ENCODE data around the gene ETS2.

ETS2 gene

GRCh38 chr21:38803075-38803660 is 2.6 kb upstream of the ETS2 start:
- no peak for DNase-seq (ENCODE audit: low read depth)
- TF ChIP-seq, protein P1, sequence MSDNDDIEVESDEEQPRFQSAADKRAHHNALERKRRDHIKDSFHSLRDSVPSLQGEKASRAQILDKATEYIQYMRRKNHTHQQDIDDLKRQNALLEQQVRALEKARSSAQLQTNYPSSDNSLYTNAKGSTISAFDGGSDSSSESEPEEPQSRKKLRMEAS (IDR thresholded peaks at IDR 0.05; ENCODE audit: low read depth, low read length) = no peak
- TF ChIP-seq, protein P2, sequence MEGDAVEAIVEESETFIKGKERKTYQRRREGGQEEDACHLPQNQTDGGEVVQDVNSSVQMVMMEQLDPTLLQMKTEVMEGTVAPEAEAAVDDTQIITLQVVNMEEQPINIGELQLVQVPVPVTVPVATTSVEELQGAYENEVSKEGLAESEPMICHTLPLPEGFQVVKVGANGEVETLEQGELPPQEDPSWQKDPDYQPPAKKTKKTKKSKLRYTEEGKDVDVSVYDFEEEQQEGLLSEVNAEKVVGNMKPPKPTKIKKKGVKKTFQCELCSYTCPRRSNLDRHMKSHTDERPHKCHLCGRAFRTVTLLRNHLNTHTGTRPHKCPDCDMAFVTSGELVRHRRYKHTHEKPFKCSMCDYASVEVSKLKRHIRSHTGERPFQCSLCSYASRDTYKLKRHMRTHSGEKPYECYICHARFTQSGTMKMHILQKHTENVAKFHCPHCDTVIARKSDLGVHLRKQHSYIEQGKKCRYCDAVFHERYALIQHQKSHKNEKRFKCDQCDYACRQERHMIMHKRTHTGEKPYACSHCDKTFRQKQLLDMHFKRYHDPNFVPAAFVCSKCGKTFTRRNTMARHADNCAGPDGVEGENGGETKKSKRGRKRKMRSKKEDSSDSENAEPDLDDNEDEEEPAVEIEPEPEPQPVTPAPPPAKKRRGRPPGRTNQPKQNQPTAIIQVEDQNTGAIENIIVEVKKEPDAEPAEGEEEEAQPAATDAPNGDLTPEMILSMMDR (IDR thresholded peaks at IDR 0.05; ENCODE audit: low read depth, low read length) = no peak
- no peak for TF ChIP-seq MYC (IDR thresholded peaks at IDR 0.05; ENCODE audit: low read depth, low read length)
- no peak overlapping the region for H3K4me3 ChIP-seq (ENCODE audit: low read depth, low read length)

DNA sequence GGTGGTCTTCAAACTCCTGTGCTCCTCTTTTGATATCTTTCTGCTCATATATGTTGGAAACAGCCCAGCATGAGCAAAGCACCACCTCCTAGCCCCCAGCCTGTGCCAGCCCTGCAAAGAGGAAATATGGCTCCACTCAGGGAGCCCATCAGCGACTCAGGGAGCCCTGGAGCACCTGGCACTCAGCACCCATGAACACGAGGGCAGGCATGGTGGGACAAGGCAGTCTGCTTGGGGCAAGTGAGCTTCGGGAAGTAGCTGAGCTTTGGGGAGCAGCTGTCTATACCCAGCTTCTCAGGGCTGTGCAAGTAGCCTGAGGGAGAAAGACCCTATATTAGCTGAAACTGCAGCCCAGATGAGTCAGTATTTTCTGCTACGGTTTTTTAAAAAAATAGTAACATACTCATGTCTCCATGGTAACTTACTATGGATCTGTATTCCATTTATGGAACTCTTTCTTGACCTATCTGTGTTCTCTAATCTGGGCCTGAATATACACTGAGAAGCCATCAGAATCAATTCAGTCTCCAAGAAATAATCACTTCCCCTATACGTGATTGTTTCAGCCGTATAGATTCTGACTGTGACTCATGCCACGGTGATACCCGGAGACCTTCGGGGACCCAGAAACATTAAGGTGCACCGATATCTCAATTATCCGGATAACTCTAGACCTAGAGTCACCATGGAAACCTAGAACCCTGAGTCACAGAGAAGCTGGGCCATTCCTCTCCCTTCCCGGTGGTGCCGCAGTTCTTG is 1.5 kb upstream of the ETS2 start:
- no peak overlapping the region for H3K4me3 ChIP-seq (ENCODE audit: low read depth, low read length)
- TF ChIP-seq POLR2A (IDR thresholded peaks at IDR 0.05; ENCODE audit: extremely low read depth, insufficient read length) (no peak), MYC (IDR thresholded peaks at IDR 0.05; ENCODE audit: low read depth, low read length) (no peak)
- TF ChIP-seq, protein P2 (IDR thresholded peaks at IDR 0.05; ENCODE audit: low read depth, low read length) = no peak
- TF ChIP-seq, protein P1 (IDR thresholded peaks at IDR 0.05; ENCODE audit: low read depth, low read length) = no peak
- DNase-seq (ENCODE audit: low read depth) = no peak

DNA sequence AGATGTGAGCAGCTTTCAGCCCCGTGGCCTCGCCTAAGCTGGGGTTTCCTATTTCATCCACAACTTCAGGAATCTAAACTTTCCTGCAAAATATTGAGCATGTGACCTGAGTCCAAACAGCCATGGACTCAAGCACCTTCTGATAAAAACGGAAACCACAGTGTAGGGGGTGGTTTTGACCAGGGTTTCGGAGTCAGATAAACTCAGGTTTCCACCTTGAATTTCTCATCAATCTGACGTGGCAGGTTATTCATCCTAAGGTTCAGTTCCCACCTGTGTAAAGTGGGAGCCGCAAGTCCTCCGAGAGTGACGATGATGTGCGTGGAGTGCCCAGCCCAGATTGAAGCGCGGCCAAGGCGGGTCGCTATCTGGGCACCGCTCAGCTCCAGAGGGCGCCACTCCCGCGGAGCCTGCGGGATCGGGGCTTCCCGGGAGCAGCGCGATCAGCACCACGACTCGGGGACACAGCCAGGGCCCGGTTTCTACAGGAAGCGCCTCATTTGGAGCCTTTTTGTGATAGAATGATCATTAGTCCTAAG is 871 bp upstream of the ETS2 start:
- peak; percentile 62 for DNase-seq (ENCODE audit: low read depth)
- TF ChIP-seq POLR2A (IDR thresholded peaks at IDR 0.05; ENCODE audit: extremely low read depth, insufficient read length) = no peak
- TF ChIP-seq, protein P2 (IDR thresholded peaks at IDR 0.05; ENCODE audit: low read depth, low read length) = peak; percentile 34

GRCh38 chr21:38806153-38806941 is 618 bp downstream of the ETS2 start:
- DNase-seq (ENCODE audit: low read depth) = peak; percentile 55
- TF ChIP-seq POLR2A (IDR thresholded peaks at IDR 0.05; ENCODE audit: extremely low read depth, insufficient read length) (no peak), MYC (IDR thresholded peaks at IDR 0.05; ENCODE audit: low read depth, low read length) (no peak)
- TF ChIP-seq, protein P2 (IDR thresholded peaks at IDR 0.05; ENCODE audit: low read depth, low read length) = no peak
- TF ChIP-seq, protein P1 (IDR thresholded peaks at IDR 0.05; ENCODE audit: low read depth, low read length) = no peak
- peak overlapping the region; percentile 87 for H3K4me3 ChIP-seq (ENCODE audit: low read depth, low read length)

More for the DNA sequence above, 871 bp upstream of the ETS2 start:
- peak overlapping the region; percentile 87 for H3K4me3 ChIP-seq (ENCODE audit: low read depth, low read length)

GRCh38 chr21:38806942-38807284 is 1.2 kb downstream of the ETS2 start:
- peak overlapping the region; percentile 87 for H3K4me3 ChIP-seq (ENCODE audit: low read depth, low read length)
- TF ChIP-seq, protein P2 (IDR thresholded peaks at IDR 0.05; ENCODE audit: low read depth, low read length) = no peak
- TF ChIP-seq POLR2A (IDR thresholded peaks at IDR 0.05; ENCODE audit: extremely low read depth, insufficient read length) (no peak), MYC (IDR thresholded peaks at IDR 0.05; ENCODE audit: low read depth, low read length) (no peak)
- TF ChIP-seq, protein P1 (IDR thresholded peaks at IDR 0.05; ENCODE audit: low read depth, low read length) = no peak
- DNase-seq (ENCODE audit: low read depth) = no peak

Measured in NB4 (cell line).